ENCODE data around the gene LMTK2. TPM values are rescaled to one million over a fixed set of nuclear protein-coding genes. Genes with fewer than 3 reads are reported as not detected.

The LMTK2 gene
- total RNA-seq, 1 experiment from 2014 or later: 17.8 TPM

- RAD21 ChIA-PET (ENCODE audit: low non-redundant PET in 1 of 2, low total read pairs in 2 of 2, uncharacterized antibody in 2 of 2, unreplicated experiment in 2 of 2): no interaction called here
Measured at GRCh38 chr7:98057157-98057556, 49.5 kb upstream of the LMTK2 start.

More at GRCh38 chr7:98057157-98057556, 49.5 kb upstream of the LMTK2 start:
- CTCF ChIA-PET: no interaction called here
- H3K4me1 ChIP-seq (ENCODE audit: control insufficient read depth in 1 of 2, insufficient read depth in 2 of 2, low read length in 2 of 2): no peaks in the 10 kb centered on the region
- H3K9me2 ChIP-seq (ENCODE audit: insufficient read depth): no peaks in the 10 kb centered on the region
- no peaks in the 10 kb centered on the region for H4K20me1 ChIP-seq (ENCODE audit: insufficient read depth)
- no peaks in the 10 kb centered on the region for H3K36me3 ChIP-seq (ENCODE audit: control insufficient read depth in 1 of 2, insufficient read depth in 2 of 2, low read length in 2 of 2)
- no peak overlapping the region for H3K4me3 ChIP-seq (replicated peaks in 1 of 2; ENCODE audit: low read depth in 1 of 2, low read length in 2 of 2)
- no peak overlapping the region for H3K4me2 ChIP-seq (ENCODE audit: low read length)
- no peaks in the 10 kb centered on the region for H3K27me3 ChIP-seq (ENCODE audit: insufficient read depth, low read length)
- DNase-seq (ENCODE audit: low read depth, low spot score): no peak
- POLR2A ChIA-PET: no interaction called here
- H3K9ac ChIP-seq (ENCODE audit: low read length): no peak overlapping the region
- TF ChIP-seq REST (IDR thresholded peaks at IDR 0.05; ENCODE audit: low read depth): no peak
- no peak for TF ChIP-seq CBX3 (IDR thresholded peaks at IDR 0.05; ENCODE audit: low read depth)
- TF ChIP-seq FOSL1 (IDR thresholded peaks at IDR 0.05; ENCODE audit: low read depth): no peak
- no peak for TF ChIP-seq EGR1 (IDR thresholded peaks at IDR 0.05; ENCODE audit: low read depth)
- no peak for TF ChIP-seq YY1 (IDR thresholded peaks at IDR 0.05; ENCODE audit: extremely low read depth, insufficient replicate concordance, low read depth, low read length)
- TF ChIP-seq ATF3 (IDR thresholded peaks at IDR 0.05): no peak
- no peak for TF ChIP-seq SP1 (IDR thresholded peaks at IDR 0.05; ENCODE audit: low read depth)
- no peak for TF ChIP-seq SRF (IDR thresholded peaks at IDR 0.05; ENCODE audit: low read depth)
- no peak for TF ChIP-seq ZBTB33 (IDR thresholded peaks at IDR 0.05; ENCODE audit: extremely low read depth, insufficient replicate concordance, low read length)
- TF ChIP-seq EZH2phosphoT487 (IDR thresholded peaks at IDR 0.05; ENCODE audit: borderline replicate concordance): no peak
- TF ChIP-seq JUND (IDR thresholded peaks at IDR 0.05): no peak
- H2AFZ ChIP-seq (ENCODE audit: low read depth, low read length, poor library complexity, severe bottlenecking): no peak overlapping the region
- no peak overlapping the region for H3K27ac ChIP-seq (ENCODE audit: low read depth, low read length)
- no TSS peak for BruUV-seq (replicated peaks)
- intact Hi-C loops (cut with micrococcal nuclease): no loop called here
- no peak for ATAC-seq
- H3K9me3 ChIP-seq (ENCODE audit: control insufficient read depth in 1 of 2, insufficient read depth in 1 of 2, low read depth in 1 of 2, low read length in 2 of 2): no peaks in the 10 kb centered on the region
- no peaks in the 10 kb centered on the region for H3K79me2 ChIP-seq (ENCODE audit: insufficient read depth, low read length)

Data from HCT116 (cell line).